GM19025 (cell line): ENCODE data around the gene ADGRE1.

Experiments used
- ATAC-seq: cut with Tn5 transposase; IDR thresholded peaks from one replicate; pipeline ENCODE4 v1.9.1; 2021; ENCODE audit warnings: mild to moderate bottlenecking, low read depth, moderate library complexity; ENCODE audit not compliant: unreplicated experiment

The ADGRE1 gene

GRCh38 chr19:6876748-6877147 lies 10.6 kb upstream of the ADGRE1 start:
- no peak for ATAC-seq

GRCh38 chr19:6877766-6878165 lies 9.6 kb upstream of the ADGRE1 start:
- ATAC-seq: no peak

- no peak for ATAC-seq
These were observed 992 bp upstream of the ADGRE1 start for GRCh38 chr19:6886277-6886897.

- no peak for ATAC-seq
These were observed 1.6 kb downstream of the ADGRE1 start for GRCh38 chr19:6888967-6889366.

- no peak for ATAC-seq
These were observed 3.1 kb downstream of the ADGRE1 start for GRCh38 chr19:6890401-6890913.

- ATAC-seq: no peak
These were observed 3.6 kb downstream of the ADGRE1 start for GRCh38 chr19:6890938-6891337.

- ATAC-seq: no peak
These were observed 4.5 kb downstream of the ADGRE1 start for GRCh38 chr19:6891761-6892385.

- ATAC-seq: no peak
These were observed 6.9 kb downstream of the ADGRE1 start for GRCh38 chr19:6894313-6894712.

- ATAC-seq: no peak
These were observed 16.1 kb downstream of the ADGRE1 start for GRCh38 chr19:6903446-6903845.

- ATAC-seq: no peak
These were observed 19.2 kb downstream of the ADGRE1 start for GRCh38 chr19:6906559-6907060.

- ATAC-seq: no peak
These were observed 24.1 kb downstream of the ADGRE1 start for GRCh38 chr19:6911523-6911922.

- ATAC-seq: no peak
These were observed 26.9 kb downstream of the ADGRE1 start for GRCh38 chr19:6914321-6914720.

- ATAC-seq: no peak
These were observed 29.6 kb downstream of the ADGRE1 start for GRCh38 chr19:6916952-6917351.

GRCh38 chr19:6925386-6925785 lies 38.0 kb downstream of the ADGRE1 start:
- ATAC-seq: no peak

GRCh38 chr19:6925801-6926751 lies 38.7 kb downstream of the ADGRE1 start:
- ATAC-seq: no peak

- ATAC-seq: no peak
These were observed 42.8 kb downstream of the ADGRE1 start for GRCh38 chr19:6930190-6930589.

- no peak for ATAC-seq
These were observed 47.7 kb downstream of the ADGRE1 start for GRCh38 chr19:6935069-6935468.

- no peak for ATAC-seq
These were observed 48.2 kb downstream of the ADGRE1 start for GRCh38 chr19:6935618-6936017.

- no peak for ATAC-seq
These were observed 58.4 kb downstream of the ADGRE1 start for GRCh38 chr19:6945733-6946132.

- no peak for ATAC-seq
These were observed 60.4 kb downstream of the ADGRE1 start for GRCh38 chr19:6947745-6948144.

- no peak for ATAC-seq
These were observed 61.5 kb downstream of the ADGRE1 start for GRCh38 chr19:6948884-6949283.
